Measurements from ENCODE around the gene ATXN1.
"Not testable (repeated sequence)": the region's sequence is repeated elsewhere in the genome, so short reads cannot be mapped to it uniquely, and the experiment has no call there.

ATXN1 gene

GRCh38 chr6:16265351-16266341 lies 495.6 kb downstream of the ATXN1 start:
- no peak for DNase-seq (ENCODE audit: extremely low spot score)
- ChIA-PET CTCF (no interaction called here), POLR2A (no interaction called here)
- TF ChIP-seq CTBP1 (IDR thresholded peaks at IDR 0.05; ENCODE audit: borderline replicate concordance) (no peak), PKNOX1 (IDR thresholded peaks at IDR 0.05) (no peak), TARDBP (IDR thresholded peaks at IDR 0.05) (no peak), FOXK2 (IDR thresholded peaks at IDR 0.05) (no peak), L3MBTL2 (conservative IDR thresholded peaks at IDR 0.05) (no peak), FOXM1 (IDR thresholded peaks at IDR 0.05; ENCODE audit: borderline replicate concordance) (no peak), ZNF384 (IDR thresholded peaks at IDR 0.05) (no peak), FOXA1 (IDR thresholded peaks at IDR 0.05) (no peak)

GRCh38 chr6:16264785-16265184 lies 496.5 kb downstream of the ATXN1 start:
- ChIA-PET POLR2A (no interaction called here), CTCF (no interaction called here)
- DNase-seq (ENCODE audit: extremely low spot score), result no peak
- TF ChIP-seq ELF4 (IDR thresholded peaks at IDR 0.05), result no peak
- no peak for TF ChIP-seq CTBP1 (IDR thresholded peaks at IDR 0.05; ENCODE audit: borderline replicate concordance)
- TF ChIP-seq PKNOX1 (IDR thresholded peaks at IDR 0.05), result no peak
- TF ChIP-seq L3MBTL2 (conservative IDR thresholded peaks at IDR 0.05), result no peak
- TF ChIP-seq BHLHE40 (IDR thresholded peaks at IDR 0.05; ENCODE audit: borderline replicate concordance), result no peak
- no peak for TF ChIP-seq NFRKB (IDR thresholded peaks at IDR 0.05)
- TF ChIP-seq FOXK2 (IDR thresholded peaks at IDR 0.05), result no peak
- TF ChIP-seq FOXA1 (IDR thresholded peaks at IDR 0.05), result no peak
- no peak for TF ChIP-seq SUZ12 (IDR thresholded peaks at IDR 0.05)
- no peak for TF ChIP-seq TARDBP (IDR thresholded peaks at IDR 0.05)
- TF ChIP-seq ARNT (IDR thresholded peaks at IDR 0.05), result no peak
- no peak for TF ChIP-seq SP1 (IDR thresholded peaks at IDR 0.05)
- no peak for TF ChIP-seq ZNF384 (IDR thresholded peaks at IDR 0.05)

- CTCF ChIA-PET, result not testable (repeated sequence)
Measured at GRCh38 chr6:16263464-16264099, 497.7 kb downstream of the ATXN1 start.

GRCh38 chr6:16262773-16263172 lies 498.5 kb downstream of the ATXN1 start:
- POLR2A ChIA-PET; DNase-seq (ENCODE audit: extremely low spot score); CTCF ChIA-PET: not testable (repeated sequence)

More at GRCh38 chr6:16263464-16264099, 497.7 kb downstream of the ATXN1 start:
- POLR2A ChIA-PET; DNase-seq (ENCODE audit: extremely low spot score): not testable (repeated sequence)

GRCh38 chr6:16260602-16261001 lies 500.7 kb downstream of the ATXN1 start:
- CTCF ChIA-PET; DNase-seq (ENCODE audit: extremely low spot score); POLR2A ChIA-PET: not testable (repeated sequence)

GRCh38 chr6:16259604-16260003 lies 501.7 kb downstream of the ATXN1 start:
- CTCF ChIA-PET; DNase-seq (ENCODE audit: extremely low spot score); POLR2A ChIA-PET: not testable (repeated sequence)

GRCh38 chr6:16258709-16259075 lies 502.6 kb downstream of the ATXN1 start:
- no peak for TF ChIP-seq FOXK2 (IDR thresholded peaks at IDR 0.05)
- TF ChIP-seq PKNOX1 (IDR thresholded peaks at IDR 0.05), result no peak
- TF ChIP-seq LEF1 (IDR thresholded peaks at IDR 0.05; ENCODE audit: borderline replicate concordance), result no peak
- TF ChIP-seq NFRKB (IDR thresholded peaks at IDR 0.05), result no peak
- no peak for TF ChIP-seq CTBP1 (IDR thresholded peaks at IDR 0.05; ENCODE audit: borderline replicate concordance)
- no peak for TF ChIP-seq ELF4 (IDR thresholded peaks at IDR 0.05)
- TF ChIP-seq SP1 (IDR thresholded peaks at IDR 0.05), result no peak
- TF ChIP-seq SUZ12 (IDR thresholded peaks at IDR 0.05), result no peak
- no peak for TF ChIP-seq ZNF384 (IDR thresholded peaks at IDR 0.05)
- no peak for TF ChIP-seq HDGF (IDR thresholded peaks at IDR 0.05; ENCODE audit: borderline replicate concordance)
- no peak for TF ChIP-seq L3MBTL2 (conservative IDR thresholded peaks at IDR 0.05)
- TF ChIP-seq BHLHE40 (IDR thresholded peaks at IDR 0.05; ENCODE audit: borderline replicate concordance), result no peak
- no peak for TF ChIP-seq ARNT (IDR thresholded peaks at IDR 0.05)
- POLR2A ChIA-PET, result no interaction called here
- CTCF ChIA-PET, result no interaction called here
- no peak for DNase-seq (ENCODE audit: extremely low spot score)

All from HEK293T (cell line).